HCT116 (cell line): Measurements from ENCODE around the gene NEUROG1. TPM values are rescaled to one million over a fixed set of nuclear protein-coding genes. Genes with fewer than 3 reads are reported as not detected.

Source experiments
- ATAC-seq: fragments of 200-7000 bp; cut with Tn5 transposase; 2 replicates; pipeline ENCODE4 v1.9.1; 2020; ENCODE audit warnings: mild to moderate bottlenecking, moderate library complexity
- BruUV-seq: library from RNA; stranded (reverse); fragments of 400-500 nt; replicated peaks from 2 replicates; lab custom pipeline; 2021; lab: Mats Ljungman, UMichigan
- CTCF ChIA-PET: fragments of 300-600 bp; sonication (Branson Sonifier 250); formaldehyde crosslinking; loops from one replicate; lab custom pipeline; 2021; ENCODE audit warnings: antibody characterized with exemption; lab: Charles Lee
- POLR2A ChIA-PET: fragments of 300-600, 350-600 bp; sonication (Branson Sonifier 250); formaldehyde crosslinking; loops from one replicate; lab custom pipeline; 2021; ENCODE audit warnings: antibody characterized with exemption; lab: Charles Lee
- RAD21 ChIA-PET, 2 experiments: fragments of 300-600 bp; sonication (Branson Sonifier 250); formaldehyde crosslinking; loops; one replicate each; lab custom pipeline; 2023; ENCODE audit warnings: low total read pairs in 2 of 2; ENCODE audit not compliant: uncharacterized antibody in 2 of 2, unreplicated experiment in 2 of 2, low non-redundant PET in 1 of 2; lab: Charles Lee
- DNase-seq: peaks from one replicate; pipeline ENCODE4 v3.0.0-alpha.2; 2010; ENCODE audit warnings: low read depth, low spot score
- H2AFZ ChIP-seq: fragments of 200-600 bp; shearing (Covaris generic), sonication (generic); 2 replicates; pipeline ENCODE4 v1.6.1; 2017; ENCODE audit warnings: low read depth, mixed run types, mixed read lengths, antibody characterized with exemption, low read length; ENCODE audit not compliant: poor library complexity, severe bottlenecking
- H3K27ac ChIP-seq: 2 replicates; pipeline ENCODE4 v1.5.1; 2012; ENCODE audit warnings: low read depth, low read length
- H3K27me3 ChIP-seq: fragments of 200-600 bp; sonication (generic); 2 replicates; pipeline ENCODE4 v1.6.1; 2016; ENCODE audit warnings: mixed run types, low read length, mixed read lengths; ENCODE audit not compliant: insufficient read depth
- H3K36me3 ChIP-seq, 2 experiments: fragments of 200-500 bp in 1 of 2; fragments of 200-600 bp in 1 of 2; sonication (Bioruptor generic) in 1 of 2; sonication (generic) in 1 of 2; 2 replicates each; pipeline versions ENCODE4 v1.5.1 to v1.6.1; 2014 to 2016; ENCODE audit warnings: low read length in 2 of 2, inconsistent platforms in 1 of 2, mixed read lengths in 1 of 2, mixed run types in 1 of 2; ENCODE audit not compliant: insufficient read depth in 2 of 2, control insufficient read depth in 1 of 2
- H3K4me1 ChIP-seq, 2 experiments: fragments of 200-600 bp in 1 of 2; sonication (generic) in 1 of 2; 2 replicates each; pipeline versions ENCODE4 v1.5.1 to v1.6.1; 2012 to 2017; ENCODE audit warnings: low read length in 2 of 2, inconsistent platforms in 1 of 2, mild to moderate bottlenecking in 1 of 2, mixed read lengths in 1 of 2, mixed run types in 1 of 2, moderate library complexity in 1 of 2; ENCODE audit not compliant: insufficient read depth in 2 of 2, control insufficient read depth in 1 of 2
- H3K4me2 ChIP-seq: fragments of 200-600 bp; sonication (generic); 2 replicates; pipeline ENCODE4 v1.6.1; 2017; ENCODE audit warnings: mixed run types, low read length, mixed read lengths
- H3K4me3 ChIP-seq, 2 experiments: fragments of 200-600 bp in 1 of 2; sonication (generic) in 1 of 2; replicated peaks in 1 of 2; 2 replicates each; pipeline ENCODE4 v1.5.1; 2011 to 2016; ENCODE audit warnings: low read length in 2 of 2, control low read depth in 1 of 2, low read depth in 1 of 2, mild to moderate bottlenecking in 1 of 2, mixed read lengths in 1 of 2, mixed run types in 1 of 2
- H3K79me2 ChIP-seq: fragments of 200-600 bp; sonication (generic); 2 replicates; pipeline ENCODE4 v1.6.1; 2017; ENCODE audit warnings: mild to moderate bottlenecking, mixed run types, low read length, moderate library complexity, mixed read lengths; ENCODE audit not compliant: insufficient read depth
- H3K9ac ChIP-seq: fragments of 200-600 bp; sonication (generic); 2 replicates; pipeline ENCODE4 v1.6.1; 2016; ENCODE audit warnings: low read length, mixed read lengths
- H3K9me2 ChIP-seq: fragments of 200-600 bp; sonication (generic), shearing (Covaris generic); 2 replicates; pipeline ENCODE4 v1.6.1; 2017; ENCODE audit warnings: mixed run types, mild to moderate bottlenecking, moderate library complexity; ENCODE audit not compliant: insufficient read depth
- H3K9me3 ChIP-seq, 2 experiments: fragments of 200-500 bp in 1 of 2; fragments of 200-600 bp in 1 of 2; sonication (Bioruptor generic) in 1 of 2; sonication (generic) in 1 of 2; 2 replicates each; pipeline ENCODE4 v1.6.1; 2014 to 2017; ENCODE audit warnings: low read length in 2 of 2, mixed read lengths in 2 of 2, inconsistent platforms in 1 of 2, low read depth in 1 of 2, mild to moderate bottlenecking in 1 of 2, mixed run types in 1 of 2, moderate library complexity in 1 of 2; ENCODE audit not compliant: control insufficient read depth in 1 of 2, insufficient read depth in 1 of 2
- H4K20me1 ChIP-seq: fragments of 200-600 bp; sonication (generic), shearing (Covaris generic); 2 replicates; pipeline ENCODE4 v1.6.1; 2017; ENCODE audit warnings: mixed run types, mild to moderate bottlenecking, moderate library complexity; ENCODE audit not compliant: insufficient read depth
- EGR1 ChIP-seq: IDR thresholded peaks from 2 replicates; pipeline ENCODE4 v1.6.1; 2012; ENCODE audit warnings: low read depth
- FOSL1 ChIP-seq: IDR thresholded peaks from 2 replicates; pipeline ENCODE4 v1.6.1; 2012; ENCODE audit warnings: low read depth
- SP1 ChIP-seq: IDR thresholded peaks from 2 replicates; pipeline ENCODE4 v1.6.1; 2012; ENCODE audit warnings: low read depth
- YY1 ChIP-seq: IDR thresholded peaks from 2 replicates; pipeline ENCODE4 v1.6.1; 2011; ENCODE audit warnings: low read length, low read depth, moderate library complexity, mild to moderate bottlenecking; ENCODE audit not compliant: insufficient replicate concordance; ENCODE audit errors: extremely low read depth
- ZBTB33 ChIP-seq: IDR thresholded peaks from 2 replicates; pipeline ENCODE4 v1.6.1; 2011; ENCODE audit warnings: mild to moderate bottlenecking, low read length, moderate library complexity; ENCODE audit not compliant: insufficient replicate concordance; ENCODE audit errors: extremely low read depth
- ZFX ChIP-seq: fragments of 450-650 bp; IDR thresholded peaks from 2 replicates; pipeline ENCODE4 v1.6.1; 2017
- intact Hi-C: fragments of 100-400 bp; cut with micrococcal nuclease; formaldehyde crosslinking; loops from 2 replicates; pipeline ENCODE4 v1.10.0; 2022
- total RNA-seq: library from RNA; stranded (reverse); gene quantifications from one replicate; pipeline ENCODE4 v1.2.1, GENCODE V29; 2021; ENCODE audit not compliant: unreplicated experiment

Gene NEUROG1
- total RNA-seq, 1 experiment from 2014 or later, result not detected

GRCh38 chr5:135543485-135544304 is 7.9 kb upstream of the NEUROG1 start:
- Histone ChIP-seq H3K79me2 (no peaks in the 10 kb centered on the region), H3K4me1 (no peaks in the 10 kb centered on the region), H4K20me1 (no peaks in the 10 kb centered on the region), H3K4me3 (no peak overlapping the region), H3K36me3 (no peaks in the 10 kb centered on the region), H3K4me2 (no peak overlapping the region)
- POLR2A ChIA-PET, result no interaction called here
- TF ChIP-seq ZFX, result no peak
- TF ChIP-seq ZBTB33, result no peak
- TF ChIP-seq EGR1, result no peak
- TF ChIP-seq FOSL1, result no peak
- TF ChIP-seq YY1, result no peak
- no peak for TF ChIP-seq SP1
- TF ChIP-seq, all 23 proteins: peak for 0
- peaks cover 8% of the 10 kb centered on the region; the same call in 1 of the 2 replicates for H3K27me3 ChIP-seq
- intact Hi-C loops, result no loop called here
- H3K9me2 ChIP-seq, result no peaks in the 10 kb centered on the region
- RAD21 ChIA-PET, result no interaction called here
- DNase-seq (no peak), ATAC-seq (no peak)
- no peak overlapping the region for H3K27ac ChIP-seq
- no peak overlapping the region for H2AFZ ChIP-seq
- no peaks in the 10 kb centered on the region for H3K9me3 ChIP-seq
- CTCF ChIA-PET, result no interaction called here
- no TSS peak for BruUV-seq
- H3K9ac ChIP-seq, result no peak overlapping the region
